ENCODE measurements around the gene MAP7D1.

Gene MAP7D1

DNA sequence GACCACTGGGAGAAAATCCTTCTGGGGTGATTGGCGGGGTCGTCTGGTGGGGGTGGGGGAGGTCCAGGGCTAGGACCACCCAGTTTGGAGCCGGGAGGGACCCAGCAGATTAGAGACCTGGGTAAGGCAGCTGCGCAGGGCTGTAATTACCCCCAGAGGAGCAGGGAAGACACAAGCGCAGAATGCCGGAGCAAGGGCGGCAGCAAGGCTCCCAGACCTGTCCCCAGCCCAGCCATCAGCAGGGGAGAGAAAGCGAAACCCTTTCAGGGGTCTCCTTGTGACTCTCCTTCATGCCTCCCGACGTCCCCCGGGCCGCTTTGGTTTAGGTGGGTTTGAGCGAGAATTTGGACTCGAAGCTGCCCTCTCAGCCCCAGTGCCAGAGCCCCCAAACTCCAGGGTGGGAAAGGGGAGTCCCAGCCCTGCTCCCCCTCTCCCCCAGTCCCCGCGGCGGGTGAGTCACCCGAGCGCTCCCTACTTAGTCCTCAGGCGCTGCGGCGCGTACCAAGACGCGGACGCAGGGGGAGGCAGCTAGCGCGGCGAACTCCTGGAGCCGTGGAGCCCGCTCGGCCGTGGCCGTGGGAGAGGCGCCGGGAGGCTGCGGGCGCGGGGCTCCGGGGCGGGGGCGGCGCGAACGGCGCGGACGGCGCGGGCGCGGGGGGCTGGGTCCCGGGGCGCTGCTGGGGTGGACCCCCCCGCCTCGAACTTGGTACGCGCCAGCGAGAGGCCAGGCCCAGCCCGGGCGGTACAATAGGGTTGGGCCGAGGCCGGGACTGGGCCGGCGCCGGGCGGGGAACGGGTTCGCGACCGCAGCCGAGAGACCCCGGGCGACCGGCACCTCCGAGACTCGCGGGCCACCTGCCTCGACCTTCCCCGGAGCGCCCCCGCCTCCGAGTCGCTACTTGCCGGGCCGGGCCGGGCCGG lies at the start of gene MAP7D1:
TSS of gene MAP7D1 (plus strand) at position 753 of the 921 bp plus-strand sequence. CDS start 258 bp downstream, outside the sequence.
- peak; percentile 83 for DNase-seq

GRCh38 chr1:36106269-36106668 lies 49.7 kb upstream of the MAP7D1 start:
- DNase-seq = no peak

- DNase-seq = no peak
Measured at GRCh38 chr1:36107394-36107793, 48.6 kb upstream of the MAP7D1 start.

- no peak for DNase-seq
Measured at GRCh38 chr1:36108314-36108713, 47.6 kb upstream of the MAP7D1 start.

- DNase-seq = no peak
Measured at GRCh38 chr1:36109041-36109679, 46.8 kb upstream of the MAP7D1 start.

DNA sequence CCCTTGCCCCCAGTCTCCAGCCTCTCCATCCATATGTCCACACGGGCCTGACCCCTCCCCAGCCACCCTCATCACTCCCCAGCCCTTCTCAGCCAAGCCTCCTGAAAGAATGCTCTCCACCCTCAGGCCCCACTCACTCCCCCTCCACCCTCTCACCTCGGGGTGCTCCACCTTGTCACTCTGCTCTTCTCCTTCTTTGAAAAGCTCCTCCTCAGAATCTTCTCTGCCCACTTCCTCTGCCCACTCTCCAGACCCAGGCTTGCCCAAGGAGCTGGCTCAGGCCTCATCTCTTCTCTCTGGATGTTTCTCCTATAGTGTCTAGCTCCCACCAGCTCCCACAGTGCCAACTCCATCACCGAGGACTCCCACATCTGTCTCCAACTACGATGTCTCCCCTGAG lies 44.8 kb upstream of the MAP7D1 start:
- no peak for DNase-seq

DNA sequence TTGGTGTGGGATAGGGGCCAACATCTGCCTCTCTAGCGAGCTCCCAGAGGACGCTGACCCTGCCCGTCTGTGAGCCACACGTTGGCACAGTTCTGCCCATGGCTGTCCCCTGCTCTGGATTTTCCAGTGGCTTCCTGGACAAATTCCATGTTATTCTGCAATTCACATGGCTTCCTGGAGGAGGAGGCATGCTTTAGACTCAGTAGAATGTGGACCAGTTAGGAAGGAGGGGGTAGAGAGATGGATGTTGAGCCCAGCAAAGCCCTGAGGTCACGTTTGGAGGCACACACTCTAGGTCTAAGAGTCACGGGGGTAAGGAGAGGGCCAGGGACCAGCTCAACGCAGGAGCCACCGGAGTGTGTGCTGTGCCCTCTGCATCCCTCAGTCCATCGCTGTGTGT lies 43.1 kb upstream of the MAP7D1 start:
- DNase-seq = no peak

GRCh38 chr1:36114371-36114770 lies 41.6 kb upstream of the MAP7D1 start:
- DNase-seq = no peak

GRCh38 chr1:36115200-36115669 lies 40.7 kb upstream of the MAP7D1 start:
- no peak for DNase-seq

GRCh38 chr1:36115931-36116330 lies 40.0 kb upstream of the MAP7D1 start:
- no peak for DNase-seq

GRCh38 chr1:36116901-36117300 lies 39.1 kb upstream of the MAP7D1 start:
- no peak for DNase-seq

DNA sequence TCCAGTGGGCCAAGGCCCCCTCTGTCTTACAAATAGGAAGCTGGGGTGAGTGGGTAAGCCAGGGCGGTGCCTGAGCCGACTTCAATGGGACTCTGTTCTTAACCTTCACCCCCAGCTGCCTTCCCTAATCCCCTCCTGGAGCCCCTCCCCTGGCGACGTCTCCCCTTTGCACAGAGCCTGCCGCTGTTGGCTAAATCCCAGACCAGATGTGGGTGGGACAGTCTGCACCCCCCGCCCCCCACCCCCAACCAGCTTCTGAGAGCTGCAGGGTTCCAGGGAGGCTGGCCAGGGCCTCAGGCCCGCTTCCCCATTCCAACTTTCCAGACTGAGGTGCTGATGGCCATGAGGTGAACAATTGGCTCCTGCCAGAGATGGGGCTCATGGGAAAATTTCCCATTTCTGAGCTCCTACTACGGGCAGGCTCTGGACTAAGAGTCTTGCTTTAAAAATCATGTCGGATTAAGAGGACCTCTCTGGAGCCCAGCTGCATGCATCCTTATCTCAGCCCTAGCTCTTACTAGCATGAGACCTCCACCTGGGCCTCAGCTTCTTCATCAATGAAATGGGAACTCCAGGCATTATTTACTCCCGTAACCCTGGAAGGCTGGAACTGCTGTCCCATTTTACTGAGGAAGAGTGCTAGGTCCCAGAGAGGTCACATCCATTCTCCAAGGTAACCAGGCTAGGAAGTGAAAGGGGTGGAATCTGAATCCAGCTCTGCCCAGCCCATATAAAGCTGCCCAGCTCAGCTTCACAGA lies 37.3 kb upstream of the MAP7D1 start:
- DNase-seq = no peak

DNA sequence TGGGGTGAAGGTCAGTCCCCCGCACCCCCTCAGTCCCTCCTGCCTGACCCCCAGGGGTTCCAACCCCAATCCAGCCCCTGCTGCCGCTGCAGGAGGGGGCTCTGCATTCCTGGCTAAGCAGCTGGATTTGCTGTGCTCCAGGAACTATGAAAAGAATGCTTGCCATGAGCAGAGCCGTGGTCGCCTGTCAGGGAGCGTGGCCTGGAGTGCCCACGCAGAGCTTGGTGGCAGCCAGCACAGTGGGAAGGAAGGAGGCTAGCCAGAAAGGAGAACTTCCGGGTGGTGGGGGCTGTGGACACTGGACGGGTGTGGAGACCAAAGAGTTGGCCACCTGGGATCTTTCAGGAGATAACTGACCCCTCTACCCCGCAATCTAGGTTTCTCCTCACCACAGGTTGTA lies 36.5 kb upstream of the MAP7D1 start:
- no peak for DNase-seq

DNA sequence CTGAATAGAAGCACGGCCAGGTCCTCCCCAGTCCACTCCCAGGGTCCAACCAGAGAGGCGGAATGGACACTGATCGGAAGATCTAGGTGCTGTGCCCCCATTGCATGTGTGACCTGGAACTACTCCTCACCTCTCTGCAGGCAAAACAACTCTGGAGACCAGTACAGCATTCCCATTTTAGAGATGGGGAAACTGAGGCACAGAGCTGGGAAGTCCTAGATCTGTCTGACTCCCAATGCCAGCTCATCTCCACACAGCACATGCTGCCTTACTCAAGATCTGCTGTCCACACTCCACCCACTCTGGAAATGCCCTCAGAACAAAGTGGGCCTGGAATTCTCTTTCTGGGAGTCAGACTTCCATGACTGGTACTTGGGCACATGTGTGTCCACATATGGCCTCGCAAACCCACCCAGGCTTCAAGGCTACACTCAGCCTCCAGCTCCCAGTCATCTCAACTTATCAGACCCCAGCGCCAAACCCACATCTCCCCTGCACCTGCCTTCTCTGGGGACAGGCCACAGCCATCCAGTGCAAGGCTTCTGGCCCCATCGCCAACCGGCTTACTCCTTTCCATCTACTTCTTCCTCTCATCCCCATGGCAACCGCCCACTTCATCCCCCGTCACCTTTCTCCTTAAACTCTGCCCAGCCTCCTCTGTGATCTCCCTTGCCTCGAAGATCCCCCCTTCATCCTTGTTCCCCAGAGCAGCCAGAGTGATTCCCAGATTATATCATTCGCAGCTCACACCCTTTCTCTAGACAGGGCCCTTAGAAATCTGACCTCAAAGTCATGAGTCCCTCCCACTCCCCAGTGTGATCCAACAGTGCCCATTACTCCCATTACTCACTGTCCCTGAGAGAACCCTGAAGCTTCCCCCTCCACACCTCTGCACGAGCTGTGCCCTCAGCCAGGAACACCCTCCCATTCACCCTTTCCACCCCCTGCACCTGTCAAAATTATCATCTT lies 33.6 kb upstream of the MAP7D1 start:
- DNase-seq = no peak

DNA sequence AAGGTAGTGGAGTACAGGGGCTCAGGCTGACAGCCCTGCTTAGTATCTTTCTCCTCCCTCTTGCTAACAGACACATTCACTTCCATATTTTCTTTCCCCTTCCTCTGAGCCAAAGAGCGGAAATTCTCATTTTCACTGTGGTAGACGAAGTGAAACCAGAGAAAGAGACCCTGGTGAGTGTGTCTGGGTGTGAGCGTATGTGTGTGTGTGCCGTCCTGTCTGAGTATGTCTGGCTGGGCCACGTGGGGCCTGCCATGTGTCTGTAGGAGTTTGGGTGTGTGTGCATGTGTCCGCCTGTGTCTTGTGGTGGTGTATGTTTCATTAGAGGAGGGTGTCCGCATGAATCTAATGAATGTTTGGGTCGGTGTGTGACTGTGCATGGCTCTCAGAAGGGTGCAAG lies 32.6 kb upstream of the MAP7D1 start:
- DNase-seq = no peak

DNA sequence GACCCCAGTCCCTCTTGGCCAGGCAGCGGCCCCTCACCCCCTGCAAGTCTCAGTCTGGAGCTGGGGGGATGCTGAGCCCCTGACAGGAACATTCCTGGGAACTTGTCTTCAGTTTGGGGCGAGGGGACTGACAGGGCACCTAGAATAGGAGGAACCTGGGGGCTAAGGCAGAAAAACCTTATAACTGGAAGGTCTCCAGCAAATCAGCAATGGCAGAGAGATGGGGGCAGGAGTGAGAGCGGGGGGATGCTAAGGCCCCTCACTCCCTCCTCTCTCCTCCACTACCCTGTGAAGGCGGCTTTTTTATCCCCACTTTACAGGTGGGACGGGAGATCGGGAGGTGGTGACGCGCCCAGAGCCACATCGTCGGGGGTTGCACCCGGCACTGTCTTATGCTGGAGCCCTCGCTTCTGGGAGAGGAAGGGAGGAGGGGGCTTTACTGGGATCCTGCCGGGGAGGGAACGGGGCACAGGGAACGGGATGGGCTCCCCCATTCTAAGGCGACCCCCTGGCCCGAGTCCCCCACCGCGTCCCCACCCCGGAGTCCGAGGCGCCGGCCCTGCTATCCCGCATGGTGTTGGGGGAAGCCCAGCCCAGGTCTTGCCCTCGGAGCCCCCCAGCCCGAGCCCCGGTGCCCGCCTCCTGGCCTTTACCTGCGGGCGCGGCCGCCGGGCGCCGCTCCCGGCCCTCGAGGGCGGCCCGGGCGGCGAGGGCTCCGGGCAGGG lies 31.4 kb upstream of the MAP7D1 start:
- no peak for DNase-seq

DNA sequence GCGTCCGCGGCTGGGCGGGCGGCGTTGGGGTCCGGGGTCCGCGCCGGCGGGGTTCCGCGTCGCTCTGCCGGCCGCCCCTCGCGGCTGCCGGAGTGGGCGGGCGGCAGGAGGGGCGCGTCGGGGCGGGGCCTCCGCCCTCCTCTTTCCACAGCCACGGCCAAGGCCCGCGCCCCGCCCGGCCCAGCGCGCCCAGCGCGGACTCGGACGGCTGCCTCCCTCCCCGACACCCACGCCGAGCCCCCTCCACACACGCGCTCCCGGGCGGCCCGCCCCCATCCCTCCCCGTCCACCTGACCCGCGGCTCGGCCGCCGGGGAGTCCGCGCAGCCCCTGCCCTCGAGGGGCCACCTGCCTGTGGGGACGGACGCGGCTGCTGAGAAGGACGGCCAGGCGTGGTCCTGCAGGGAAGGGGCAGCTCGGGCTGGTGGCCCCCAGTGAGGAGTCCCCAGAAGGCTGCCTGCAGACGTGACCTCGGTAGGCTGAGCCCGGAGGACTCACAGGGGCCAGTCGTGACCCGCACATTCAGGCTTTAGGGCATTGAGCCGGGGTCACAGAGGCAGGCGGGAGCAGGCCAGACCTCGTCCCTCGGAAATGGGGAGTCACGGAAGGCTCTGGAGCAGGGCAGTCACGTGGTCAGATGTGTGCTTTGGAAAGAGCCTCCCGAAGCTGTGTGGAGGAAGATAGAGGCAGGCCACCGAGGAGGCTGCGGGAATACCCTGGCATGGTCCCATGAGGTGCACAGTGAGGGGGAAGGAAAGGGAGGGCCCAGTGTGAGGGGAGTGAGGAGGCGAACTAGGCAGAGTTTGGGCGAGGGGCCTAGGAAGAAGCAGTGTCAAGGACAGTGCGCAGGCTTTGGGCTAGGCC lies 30.6 kb upstream of the MAP7D1 start, which contains the start of gene COL8A2:
TSS of gene COL8A2 (minus strand) at position 94 of the 863 bp plus-strand sequence. CDS start 24,980 bp downstream, outside the sequence.
- no peak for DNase-seq

DNA sequence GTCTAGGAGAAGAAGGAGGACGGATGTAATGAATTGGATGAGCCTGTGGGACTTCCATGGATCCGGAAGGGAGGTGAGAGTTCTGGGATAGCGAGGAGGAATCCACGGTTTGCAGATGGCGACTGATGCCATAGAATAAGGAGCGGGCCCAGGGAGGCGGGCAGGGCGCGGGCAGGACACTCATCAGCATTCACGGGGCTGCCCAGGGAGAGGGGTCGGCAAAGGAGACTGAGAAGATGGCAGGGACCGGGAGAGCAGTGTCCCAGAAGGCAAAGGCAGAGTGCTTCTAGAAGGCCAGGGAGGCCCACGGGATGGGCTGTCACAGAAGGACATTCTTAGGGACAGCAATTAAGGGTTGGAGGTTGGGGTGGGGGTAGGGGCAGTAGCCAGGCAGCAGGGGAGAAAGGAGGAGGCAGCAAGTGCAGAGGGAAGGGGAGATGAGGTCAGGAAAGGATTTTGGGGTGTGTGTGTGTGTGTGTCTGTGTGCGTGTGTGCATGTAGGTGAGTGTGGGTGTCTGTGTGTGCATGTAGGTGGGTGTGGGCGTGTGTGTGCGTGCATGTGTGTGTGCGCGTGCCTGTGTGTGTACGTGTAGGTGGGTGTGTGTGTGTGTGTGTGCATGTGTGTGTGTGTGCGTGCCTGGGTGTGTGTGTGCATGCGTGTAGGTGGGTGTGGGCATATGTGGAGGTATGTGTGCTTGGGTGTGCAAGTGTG lies 29.8 kb upstream of the MAP7D1 start:
- no peak for DNase-seq

DNA sequence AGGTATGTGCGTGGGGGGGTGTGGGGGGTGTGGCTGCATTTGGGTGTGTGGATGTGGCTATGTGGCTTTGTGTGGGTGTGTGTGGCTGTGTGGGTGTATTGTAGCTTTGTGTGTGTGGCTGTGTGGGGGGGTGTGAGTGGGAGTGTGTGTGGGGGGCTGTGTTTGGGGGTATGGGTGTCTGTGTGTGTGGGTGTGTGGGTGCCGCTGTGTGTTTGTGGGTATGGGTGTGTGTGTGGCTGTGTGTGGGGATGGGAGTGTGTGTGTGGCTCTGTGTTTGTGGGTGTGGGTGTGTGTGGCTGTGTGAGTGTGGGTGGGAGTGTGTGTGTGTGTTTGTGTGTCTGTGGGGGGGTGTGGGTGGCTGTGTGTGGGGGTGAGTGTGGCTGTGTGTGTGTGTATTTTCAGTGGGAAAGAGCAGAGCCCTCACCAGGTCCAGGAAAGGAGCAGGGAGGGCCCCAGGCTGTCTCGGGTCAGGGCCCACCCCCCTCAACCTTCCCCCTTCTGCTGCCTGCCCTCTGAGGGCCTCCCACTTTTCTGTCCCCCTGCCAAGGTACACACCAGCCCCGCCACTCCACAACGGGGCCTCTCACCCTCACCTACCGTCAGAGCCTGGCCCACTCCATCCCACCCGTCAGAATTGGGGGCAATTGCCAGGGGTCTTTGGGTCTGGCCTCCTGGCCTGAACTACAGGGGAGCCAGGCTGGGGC lies 29.0 kb upstream of the MAP7D1 start:
- DNase-seq = no peak
